ENCODE results near the gene SLC4A9.
A peak's percentile ranks its signal among the peaks of the same experiment; 100 is the strongest.
"Not testable (repeated sequence)": the region's sequence is repeated elsewhere in the genome, so short reads cannot be mapped to it uniquely, and the experiment has no call there.

The SLC4A9 gene

GRCh38 chr5:140338336-140338735 lies 21.7 kb upstream of the SLC4A9 start:
- DNase-seq = no peak
- intact Hi-C loops (cut with DNase I) = no loop called here

DNA sequence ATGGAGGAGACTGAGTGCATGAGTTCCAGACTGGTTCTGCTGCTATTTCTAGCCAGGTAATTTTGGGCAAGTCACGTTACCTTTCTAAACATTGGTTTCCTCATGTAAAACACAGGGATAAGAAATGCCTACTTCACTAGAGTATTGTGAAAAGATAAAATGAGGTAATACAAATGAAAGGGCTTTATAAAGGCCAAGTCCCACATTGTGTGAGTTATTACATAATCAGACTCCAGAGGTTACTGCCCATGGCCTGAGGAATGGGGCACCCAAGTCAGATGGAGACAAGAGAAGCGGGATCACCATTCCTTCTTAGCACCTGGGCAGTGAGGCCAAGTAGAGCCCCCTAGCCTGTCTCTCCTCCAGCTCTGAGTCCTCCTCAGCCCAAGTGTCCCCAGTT lies 21.1 kb upstream of the SLC4A9 start:
- DNase-seq = no peak
- intact Hi-C loops (cut with DNase I) = no loop called here

GRCh38 chr5:140339636-140340035 lies 20.4 kb upstream of the SLC4A9 start:
- DNase-seq = no peak
- intact Hi-C loops (cut with DNase I) = loop anchor here (10.0 kb wide), 1 partner anchor 165 kb away; the partner anchor contains the start of gene CYSTM1

DNA sequence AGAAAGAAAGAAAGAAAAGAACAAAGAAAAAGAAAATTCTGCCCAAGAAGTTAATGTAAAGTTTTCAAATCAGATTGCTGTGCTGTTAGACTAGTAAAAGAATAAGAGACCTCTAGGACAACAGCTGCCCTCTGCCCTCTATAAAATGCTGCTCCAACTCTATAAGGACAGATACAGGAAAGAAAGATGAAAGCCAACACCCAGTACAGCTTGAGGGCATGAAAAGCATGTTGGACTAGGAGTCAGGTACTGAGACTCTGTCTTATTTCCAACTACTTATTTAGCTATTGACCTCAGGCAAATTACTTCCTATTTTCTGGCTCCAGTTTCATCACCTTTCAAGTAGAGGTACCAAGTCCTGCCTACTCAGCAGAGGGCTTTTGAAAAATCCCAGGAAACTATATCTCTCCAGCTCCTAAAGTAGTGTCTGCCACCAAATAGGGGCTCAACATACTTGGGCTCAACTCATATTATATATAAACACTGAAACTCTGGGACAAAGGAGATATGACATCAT lies 19.3 kb upstream of the SLC4A9 start:
- no peak for DNase-seq
- intact Hi-C loops (cut with DNase I) = loop anchor here (10.0 kb wide), 1 partner anchor 166 kb away; the partner anchor contains the start of gene CYSTM1

DNA sequence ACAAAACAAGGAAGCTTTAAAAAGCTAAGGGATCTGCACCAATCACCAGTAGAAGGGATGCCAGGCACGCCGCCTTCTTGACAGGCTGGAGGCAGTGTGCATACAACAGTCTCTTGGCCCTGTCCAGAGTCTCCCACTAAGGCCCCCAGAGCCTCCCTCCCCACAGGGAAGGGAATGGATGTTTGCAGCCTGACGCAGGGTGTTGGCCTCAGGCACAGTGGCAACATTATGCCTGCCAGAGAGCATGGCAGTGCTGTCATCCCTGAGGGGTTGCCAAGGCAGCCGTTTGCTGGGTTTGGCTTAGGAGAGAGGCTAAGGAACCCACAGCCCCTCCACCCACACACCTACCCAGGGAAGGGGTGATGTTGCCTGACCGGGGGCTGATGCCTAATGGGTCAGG lies 18.4 kb upstream of the SLC4A9 start:
- intact Hi-C loops (cut with DNase I) = loop anchor here (10.0 kb wide), 1 partner anchor 167 kb away; the partner anchor contains the start of gene CYSTM1
- DNase-seq = peak; percentile 55 to 96 (median 74)

DNA sequence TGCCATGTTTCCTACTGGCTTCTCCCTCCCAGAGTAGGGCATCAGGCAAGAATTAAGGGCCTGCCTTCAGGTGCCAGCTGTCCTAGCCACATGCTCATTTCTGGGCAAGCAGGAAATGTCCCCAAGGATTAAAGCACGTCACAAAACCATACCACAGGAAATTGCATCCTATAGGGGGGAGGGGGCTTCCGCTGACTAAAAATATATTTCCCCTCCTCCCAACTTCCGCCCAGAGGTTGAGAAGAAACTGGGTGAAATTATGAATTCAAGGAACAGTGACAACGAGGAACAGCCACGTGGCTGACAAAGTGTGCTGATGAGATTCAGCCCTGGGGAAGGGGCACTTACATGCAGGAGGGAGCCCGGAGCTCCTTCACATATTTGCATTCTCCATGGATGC lies 17.7 kb upstream of the SLC4A9 start:
- intact Hi-C loops (cut with DNase I) = loop anchor here (10.0 kb wide), 1 partner anchor 167 kb away; the partner anchor contains the start of gene CYSTM1
- no peak for DNase-seq

- intact Hi-C loops (cut with DNase I) = loop anchor here (10.0 kb wide), 1 partner anchor 168 kb away; the partner anchor contains the start of gene CYSTM1
- no peak for DNase-seq
These were observed 17.1 kb upstream of the SLC4A9 start for GRCh38 chr5:140342896-140343295.

- intact Hi-C loops (cut with DNase I) = loop anchor here (10.0 kb wide), 1 partner anchor 169 kb away; the partner anchor contains the start of gene CYSTM1
- not testable (repeated sequence) for DNase-seq
These were observed 16.1 kb upstream of the SLC4A9 start for GRCh38 chr5:140343849-140344248.

GRCh38 chr5:140344683-140345423 lies 15.1 kb upstream of the SLC4A9 start:
- DNase-seq = peak in 1 of 10 donors; percentile 10
- intact Hi-C loops (cut with DNase I) = loop anchor here (5.0 to 10.0 kb wide), 2 partner anchors 43 to 170 kb away; partner anchors contain the start of genes CYSTM1 and PFDN1

- intact Hi-C loops (cut with DNase I) = loop anchor here (5.0 to 10.0 kb wide), 2 partner anchors 44 to 171 kb away; partner anchors contain the start of genes CYSTM1 and PFDN1
- DNase-seq = peak; percentile 45 to 94 (median 64)
These were observed 14.1 kb upstream of the SLC4A9 start for GRCh38 chr5:140345919-140346347.

GRCh38 chr5:140346348-140347221 lies 13.4 kb upstream of the SLC4A9 start, which contains the start of gene HBEGF:
HBEGF (minus strand) TSS chr5:140346603; CDS start chr5:140346328, 275 bp downstream.
- peak; percentile 71 to 97 (median 81) for DNase-seq
- intact Hi-C loops (cut with DNase I) = loop anchor here (5.0 to 10.0 kb wide), 2 partner anchors 44 to 172 kb away; partner anchors contain the start of genes CYSTM1 and PFDN1

DNA sequence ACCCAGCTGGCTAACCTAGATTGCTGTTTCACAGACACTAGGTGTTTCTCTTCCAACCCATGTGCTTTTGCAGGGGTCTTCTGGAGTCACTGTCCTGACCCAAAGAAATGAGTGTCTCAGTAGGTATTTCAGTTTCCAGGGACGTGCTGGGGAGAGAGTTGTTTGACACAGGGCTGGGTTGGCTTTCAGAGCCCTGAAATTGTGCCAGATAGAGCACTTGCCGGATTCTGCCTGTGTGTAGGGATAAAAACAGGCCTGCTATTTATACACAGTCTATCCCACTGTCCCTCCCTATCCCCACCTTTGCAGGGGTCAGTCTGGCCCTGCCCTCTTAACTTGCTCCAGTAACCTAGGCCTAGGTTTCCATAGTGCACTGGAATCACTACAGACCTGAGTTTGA lies 12.6 kb upstream of the SLC4A9 start:
- DNase-seq = peak in 1 of 10 donors; percentile 28
- intact Hi-C loops (cut with DNase I) = loop anchor here (5.0 to 10.0 kb wide), 2 partner anchors 45 to 173 kb away; partner anchors contain the start of genes CYSTM1 and PFDN1

GRCh38 chr5:140348104-140348503 lies 11.9 kb upstream of the SLC4A9 start:
- peak in 1 of 10 donors; percentile 32 for DNase-seq
- intact Hi-C loops (cut with DNase I) = loop anchor here (5.0 to 10.0 kb wide), 2 partner anchors 46 to 173 kb away; partner anchors contain the start of genes CYSTM1 and PFDN1

- no peak for DNase-seq
These were observed 10.8 kb upstream of the SLC4A9 start for GRCh38 chr5:140349244-140349643.

GRCh38 chr5:140351609-140352334 lies 8.2 kb upstream of the SLC4A9 start:
- peak in 2 of 10 donors; percentile 25 to 48 for DNase-seq
- intact Hi-C loops (cut with DNase I) = loop anchor here (1.0 kb wide), 1 partner anchor 107 kb away; no protein-coding TSS in a partner anchor

More at GRCh38 chr5:140349244-140349643, 10.8 kb upstream of the SLC4A9 start:
- intact Hi-C loops (cut with DNase I) = loop anchor here (5.0 to 10.0 kb wide), 2 partner anchors 47 to 174 kb away; partner anchors contain the start of genes CYSTM1 and PFDN1

DNA sequence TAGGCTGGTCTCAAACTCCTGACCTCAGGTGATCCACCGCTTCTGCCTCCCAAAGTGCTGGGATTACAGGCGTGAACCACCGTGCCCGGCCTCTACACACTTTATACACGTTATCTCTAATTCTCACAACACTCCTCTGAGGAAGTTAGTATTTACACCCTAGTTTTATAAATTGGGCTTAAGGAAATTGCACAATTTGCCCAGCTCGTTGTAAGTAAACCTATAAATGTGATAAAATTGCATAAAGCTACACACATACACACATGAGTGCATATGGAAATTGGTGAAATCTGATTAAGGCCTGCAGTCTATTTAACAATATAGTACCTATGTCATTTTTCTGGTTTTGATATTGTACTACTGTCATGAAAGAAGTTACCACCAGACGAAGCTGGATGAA lies 4.4 kb upstream of the SLC4A9 start:
- intact Hi-C loops (cut with DNase I) = no loop called here
- DNase-seq = peak in 1 of 10 donors; percentile 13

GRCh38 chr5:140356853-140357725 lies 2.9 kb upstream of the SLC4A9 start:
- peak in 1 of 10 donors; percentile 8 for DNase-seq
- intact Hi-C loops (cut with DNase I) = no loop called here

GRCh38 chr5:140357726-140358093 lies 2.3 kb upstream of the SLC4A9 start:
- intact Hi-C loops (cut with DNase I) = no loop called here
- peak; percentile 79 to 98 (median 89) for DNase-seq
